GM18858 (cell line): ENCODE data around the gene P3H3.
"Not testable (repeated sequence)": the region's sequence is repeated elsewhere in the genome, so short reads cannot be mapped to it uniquely, and the experiment has no call there.

Experiments
- ATAC-seq: cut with Tn5 transposase; IDR thresholded peaks from one replicate; pipeline ENCODE4 v1.9.1; 2021; ENCODE audit not compliant: unreplicated experiment

The P3H3 gene

DNA sequence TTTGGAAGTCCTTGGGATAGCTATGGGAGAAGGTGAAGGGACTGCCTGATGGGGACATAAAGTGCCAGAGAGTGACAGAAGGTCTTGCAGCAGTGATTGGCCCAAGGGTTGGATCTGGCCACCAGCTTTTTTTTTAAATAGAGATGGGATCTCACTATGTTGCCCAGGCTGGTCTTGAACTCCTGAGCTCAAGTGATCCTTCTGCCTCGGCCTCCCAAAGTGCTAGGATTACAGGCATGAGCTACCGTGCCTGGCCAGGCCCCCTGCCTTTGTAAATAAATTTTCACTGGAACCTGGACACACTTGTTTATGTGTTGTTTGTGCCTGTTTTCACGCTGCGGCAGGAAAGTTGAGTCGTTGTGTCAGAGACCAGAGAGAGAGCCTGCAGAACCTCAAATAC is 37.1 kb downstream of the P3H3 start:
- not testable (repeated sequence) for ATAC-seq

DNA sequence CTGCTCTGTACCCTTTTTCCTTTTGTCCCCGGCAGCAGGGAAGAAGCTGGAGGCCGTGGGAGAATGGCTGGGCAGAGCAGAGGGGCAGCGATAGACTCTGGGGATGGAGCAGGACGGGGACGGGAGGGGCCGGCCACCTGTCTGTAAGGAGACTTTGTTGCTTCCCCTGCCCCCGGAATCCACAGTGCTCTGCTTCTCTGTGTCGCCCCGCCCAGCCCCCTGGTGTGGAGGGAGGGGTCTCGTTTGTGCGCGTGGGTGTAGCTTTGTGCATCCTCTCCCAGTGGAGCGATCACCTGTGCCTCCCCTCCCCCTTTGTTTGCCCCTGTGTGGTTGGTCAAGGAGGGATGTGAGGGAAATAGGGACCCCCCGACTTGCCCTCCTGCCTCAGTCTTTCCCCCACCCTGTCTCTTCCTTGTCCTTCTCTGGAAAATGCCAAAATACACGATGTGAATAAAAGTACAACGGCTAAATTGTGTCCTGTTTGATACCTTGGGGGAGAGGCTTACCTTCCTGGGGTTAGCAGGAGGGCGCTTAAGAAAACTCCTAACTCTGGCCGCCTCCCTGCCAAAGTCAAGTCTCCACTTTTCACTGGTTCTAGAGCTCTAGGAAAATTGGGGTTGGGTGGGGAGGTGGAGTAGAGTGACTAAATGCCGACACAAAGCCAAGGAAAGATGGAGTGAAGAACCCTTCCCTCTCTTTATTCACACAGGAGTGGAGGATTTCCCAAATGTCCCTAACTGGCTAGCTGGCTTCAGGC is 38.1 kb downstream of the P3H3 start:
- no peak for ATAC-seq

DNA sequence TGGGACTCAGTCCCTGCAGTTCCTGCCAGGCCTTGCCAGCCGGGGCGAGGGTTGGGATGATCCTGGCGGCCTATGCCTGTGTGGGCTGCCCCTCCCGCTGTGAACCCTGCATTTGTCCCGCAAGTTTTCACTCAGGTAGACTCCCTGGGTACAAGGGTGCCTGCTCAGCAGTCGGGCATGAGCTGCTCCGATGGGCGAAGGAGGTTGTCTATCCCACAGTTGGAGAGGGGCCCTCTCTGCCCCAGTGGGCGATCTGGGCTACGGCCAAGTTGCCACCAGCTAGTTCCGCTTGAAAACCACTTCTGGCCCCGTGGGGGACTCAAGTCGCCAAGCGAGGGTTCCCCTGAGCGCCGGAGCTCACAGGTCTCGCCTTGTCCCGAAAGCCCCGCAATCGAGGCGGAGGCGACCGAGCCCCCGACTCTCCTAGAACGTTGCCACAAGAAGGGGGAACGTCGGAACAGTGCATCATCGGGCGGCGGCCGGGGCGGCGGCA is 38.8 kb downstream of the P3H3 start:
- ATAC-seq: no peak

DNA sequence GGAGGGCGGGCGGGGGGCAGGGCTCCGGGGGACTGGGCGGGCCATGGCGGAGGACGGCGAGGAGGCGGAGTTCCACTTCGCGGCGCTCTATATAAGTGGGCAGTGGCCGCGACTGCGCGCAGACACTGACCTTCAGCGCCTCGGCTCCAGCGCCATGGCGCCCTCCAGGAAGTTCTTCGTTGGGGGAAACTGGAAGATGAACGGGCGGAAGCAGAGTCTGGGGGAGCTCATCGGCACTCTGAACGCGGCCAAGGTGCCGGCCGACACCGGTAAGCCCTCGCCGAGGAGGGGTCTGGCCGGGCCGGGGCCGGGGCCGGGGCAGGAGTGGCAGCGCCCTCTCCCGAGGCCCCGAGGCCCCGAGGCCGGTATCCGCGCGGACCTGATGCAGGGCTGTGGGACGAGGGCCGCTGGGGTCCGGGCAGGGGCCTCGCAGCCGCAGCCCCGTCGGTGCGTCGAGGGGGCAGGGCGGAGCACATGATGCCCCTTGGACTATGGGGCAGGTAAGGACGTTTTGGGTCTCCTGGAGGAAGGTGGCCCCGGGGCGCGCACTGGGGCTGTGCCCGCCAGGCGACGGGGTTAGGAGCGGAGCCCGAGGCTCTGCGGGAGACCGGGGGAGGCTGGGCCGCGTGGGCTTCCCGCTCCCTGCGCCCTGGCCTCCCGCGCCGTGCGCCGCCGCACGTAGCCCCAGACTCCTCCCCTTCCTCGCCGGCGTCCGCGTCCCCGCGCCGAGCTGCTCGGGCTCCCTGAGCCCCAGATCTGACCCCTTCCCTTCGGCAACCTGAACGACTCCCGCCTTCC is 39.4 kb downstream of the P3H3 start, which contains the start of gene TPI1:
TPI1 (plus strand) TSS at position 119 of the 798 bp plus-strand sequence; CDS start at position 155, 36 bp downstream.
- ATAC-seq: no peak

DNA sequence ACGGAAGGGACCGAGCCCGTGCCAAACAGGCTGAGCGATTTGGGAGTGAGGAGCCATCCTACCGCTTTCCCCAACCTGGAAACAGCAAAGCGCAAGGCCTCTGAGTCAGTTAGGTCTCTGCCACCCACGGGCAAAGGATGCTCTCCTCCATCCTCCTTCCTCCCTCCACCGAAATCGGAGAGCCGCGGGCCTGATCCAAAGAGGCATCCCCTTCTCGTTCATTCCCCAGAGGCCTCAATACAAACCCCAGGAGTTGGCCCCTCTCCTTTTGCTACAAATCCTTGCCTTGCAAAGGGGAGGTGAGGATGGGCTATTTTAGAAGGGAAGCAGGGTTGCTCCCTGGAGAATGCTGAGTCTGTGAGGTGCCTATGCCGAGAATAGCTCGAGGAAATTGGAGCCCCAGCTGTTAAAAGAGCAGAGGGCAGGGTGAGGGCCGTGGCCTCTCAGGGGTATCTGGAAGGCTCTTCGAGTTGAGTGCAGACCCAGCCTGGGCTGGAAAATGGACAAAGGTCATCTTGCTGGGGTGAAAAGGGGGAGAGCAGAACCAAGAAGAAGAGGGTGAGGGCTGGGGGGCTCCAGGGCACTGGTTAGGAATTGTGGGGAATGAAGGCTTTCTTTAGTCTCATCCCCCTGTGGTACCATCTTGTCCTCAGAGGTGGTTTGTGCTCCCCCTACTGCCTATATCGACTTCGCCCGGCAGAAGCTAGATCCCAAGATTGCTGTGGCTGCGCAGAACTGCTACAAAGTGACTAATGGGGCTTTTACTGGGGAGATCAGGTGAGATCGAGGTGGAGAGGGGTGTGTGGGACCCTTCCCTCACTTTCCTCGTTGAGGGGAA is 40.2 kb downstream of the P3H3 start:
- no peak for ATAC-seq

DNA sequence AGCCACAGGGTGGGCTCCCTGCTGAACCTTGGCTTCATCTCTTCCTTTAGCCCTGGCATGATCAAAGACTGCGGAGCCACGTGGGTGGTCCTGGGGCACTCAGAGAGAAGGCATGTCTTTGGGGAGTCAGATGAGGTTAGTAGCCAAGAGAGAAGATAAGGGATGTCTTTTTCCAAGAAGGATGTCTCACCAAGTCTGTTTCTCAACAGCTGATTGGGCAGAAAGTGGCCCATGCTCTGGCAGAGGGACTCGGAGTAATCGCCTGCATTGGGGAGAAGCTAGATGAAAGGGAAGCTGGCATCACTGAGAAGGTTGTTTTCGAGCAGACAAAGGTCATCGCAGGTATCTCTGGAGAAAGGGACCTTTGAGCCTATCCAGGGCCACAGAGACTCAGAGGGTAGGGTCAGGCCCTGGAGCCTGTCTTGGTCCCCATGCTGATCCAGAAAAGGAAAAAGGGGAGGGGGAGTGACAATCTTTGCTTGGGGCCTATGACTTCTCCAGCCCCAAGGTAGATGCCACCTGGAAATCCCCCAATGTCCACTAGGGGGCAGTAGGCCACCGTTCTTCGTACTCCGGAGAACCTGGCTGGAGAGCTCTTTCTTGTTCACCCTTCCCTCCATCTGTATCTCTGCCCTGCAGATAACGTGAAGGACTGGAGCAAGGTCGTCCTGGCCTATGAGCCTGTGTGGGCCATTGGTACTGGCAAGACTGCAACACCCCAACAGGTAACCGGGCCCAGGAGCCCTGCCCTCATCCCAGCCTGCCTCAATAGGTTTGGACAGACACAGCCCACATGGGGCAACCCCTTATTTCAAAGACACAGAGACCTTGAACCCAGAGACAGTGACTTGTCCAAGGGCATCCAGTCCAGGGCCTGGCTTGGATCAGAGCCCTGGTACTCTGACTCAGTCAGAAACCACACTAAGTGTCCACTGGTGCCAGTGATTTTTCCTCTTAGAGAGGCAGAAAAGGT is 41.1 kb downstream of the P3H3 start:
- ATAC-seq: no peak

DNA sequence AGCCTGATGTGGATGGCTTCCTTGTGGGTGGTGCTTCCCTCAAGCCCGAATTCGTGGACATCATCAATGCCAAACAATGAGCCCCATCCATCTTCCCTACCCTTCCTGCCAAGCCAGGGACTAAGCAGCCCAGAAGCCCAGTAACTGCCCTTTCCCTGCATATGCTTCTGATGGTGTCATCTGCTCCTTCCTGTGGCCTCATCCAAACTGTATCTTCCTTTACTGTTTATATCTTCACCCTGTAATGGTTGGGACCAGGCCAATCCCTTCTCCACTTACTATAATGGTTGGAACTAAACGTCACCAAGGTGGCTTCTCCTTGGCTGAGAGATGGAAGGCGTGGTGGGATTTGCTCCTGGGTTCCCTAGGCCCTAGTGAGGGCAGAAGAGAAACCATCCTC is 42.1 kb downstream of the P3H3 start:
- not testable (repeated sequence) for ATAC-seq

DNA sequence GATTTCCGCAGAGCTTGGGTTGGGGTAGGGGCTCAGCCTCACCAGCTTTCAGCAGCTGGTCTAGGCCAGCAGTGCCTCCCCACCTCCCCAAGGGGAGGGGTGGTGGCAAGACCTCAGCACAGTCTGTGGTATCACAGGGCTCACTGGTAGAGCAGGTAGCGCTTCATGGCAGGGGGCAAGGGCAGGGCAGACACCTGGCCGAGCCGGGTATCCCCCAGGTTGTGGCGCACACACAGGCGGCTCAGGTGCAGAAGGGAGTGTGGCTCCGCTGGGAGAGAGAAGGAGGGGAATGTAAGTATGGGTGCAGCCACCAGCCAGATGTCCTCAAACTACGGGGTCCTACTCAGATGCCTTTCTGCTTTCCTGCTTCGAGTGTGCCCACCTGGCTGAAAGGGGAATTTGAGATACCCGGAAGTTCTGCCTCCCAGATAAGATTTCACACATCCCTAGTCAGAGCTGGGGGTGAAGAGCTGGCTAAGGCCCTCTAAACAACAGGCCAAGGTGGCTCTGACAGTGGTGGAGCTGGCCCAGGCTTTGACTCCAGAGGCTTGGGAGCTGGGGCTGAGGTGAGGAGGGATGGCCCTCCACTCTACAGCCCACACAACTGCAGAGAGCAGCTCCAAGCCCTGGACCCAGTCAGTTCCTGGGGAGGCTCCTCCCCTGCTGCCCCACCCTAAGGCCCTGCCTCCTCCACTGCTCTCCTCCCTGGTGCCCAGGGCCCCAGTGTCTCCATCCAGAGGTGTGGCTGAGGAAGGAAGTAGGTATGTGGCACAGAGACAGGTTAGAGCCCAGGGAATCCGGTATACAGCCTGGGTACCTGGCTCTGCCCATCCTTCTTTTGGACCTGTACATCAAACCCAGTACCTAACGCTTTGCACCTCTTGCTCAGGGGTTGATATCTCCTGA is 43.1 kb downstream of the P3H3 start:
- no peak for ATAC-seq

DNA sequence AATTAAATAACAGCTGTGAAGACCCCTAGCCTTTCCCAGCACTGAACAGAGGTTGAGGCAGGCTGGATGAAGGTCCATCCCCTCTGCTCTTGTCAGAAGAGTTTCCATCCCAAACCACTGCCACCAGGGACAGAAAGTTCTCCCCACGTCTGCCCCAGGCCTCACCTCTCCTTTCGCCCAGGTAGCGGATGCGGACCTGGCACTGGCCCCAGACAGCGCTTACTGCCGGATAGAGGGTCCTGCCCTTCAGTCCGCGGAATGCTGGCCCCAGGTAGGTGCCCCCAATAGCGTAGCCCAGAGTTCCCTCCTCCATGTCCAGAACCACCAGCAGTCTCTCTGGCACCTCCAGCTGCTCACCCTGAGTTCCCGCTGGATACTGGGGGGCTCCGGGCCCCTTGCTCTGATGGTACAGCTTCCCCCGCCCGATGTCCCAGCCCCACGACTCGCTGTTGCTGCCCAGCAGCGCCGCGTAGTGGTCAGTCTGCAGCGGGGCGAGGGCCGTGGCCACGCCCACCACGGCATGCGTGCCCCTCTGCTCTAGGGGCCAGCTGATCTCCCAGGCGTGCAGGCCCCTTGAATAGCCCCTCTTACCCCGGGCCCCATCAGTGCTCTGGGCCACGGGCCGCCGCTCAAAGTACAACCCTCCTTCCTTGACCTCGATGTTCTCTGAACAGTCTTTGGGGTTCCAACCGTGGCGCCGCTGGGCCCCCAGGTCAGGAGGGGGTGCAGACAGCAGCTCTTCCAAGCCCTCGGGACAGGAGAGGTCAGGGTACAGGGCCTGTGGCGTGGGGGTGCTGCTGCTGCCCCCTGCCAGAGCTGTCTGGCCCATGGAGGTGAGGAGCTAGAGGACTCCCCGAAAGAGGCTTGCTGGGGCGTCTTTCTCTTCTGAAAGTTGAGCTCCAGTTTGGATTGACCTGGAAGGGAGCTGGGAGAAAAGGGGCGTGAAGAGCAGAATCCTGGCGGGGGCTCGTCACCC is 44.2 kb downstream of the P3H3 start:
- ATAC-seq: peak; percentile 28

DNA sequence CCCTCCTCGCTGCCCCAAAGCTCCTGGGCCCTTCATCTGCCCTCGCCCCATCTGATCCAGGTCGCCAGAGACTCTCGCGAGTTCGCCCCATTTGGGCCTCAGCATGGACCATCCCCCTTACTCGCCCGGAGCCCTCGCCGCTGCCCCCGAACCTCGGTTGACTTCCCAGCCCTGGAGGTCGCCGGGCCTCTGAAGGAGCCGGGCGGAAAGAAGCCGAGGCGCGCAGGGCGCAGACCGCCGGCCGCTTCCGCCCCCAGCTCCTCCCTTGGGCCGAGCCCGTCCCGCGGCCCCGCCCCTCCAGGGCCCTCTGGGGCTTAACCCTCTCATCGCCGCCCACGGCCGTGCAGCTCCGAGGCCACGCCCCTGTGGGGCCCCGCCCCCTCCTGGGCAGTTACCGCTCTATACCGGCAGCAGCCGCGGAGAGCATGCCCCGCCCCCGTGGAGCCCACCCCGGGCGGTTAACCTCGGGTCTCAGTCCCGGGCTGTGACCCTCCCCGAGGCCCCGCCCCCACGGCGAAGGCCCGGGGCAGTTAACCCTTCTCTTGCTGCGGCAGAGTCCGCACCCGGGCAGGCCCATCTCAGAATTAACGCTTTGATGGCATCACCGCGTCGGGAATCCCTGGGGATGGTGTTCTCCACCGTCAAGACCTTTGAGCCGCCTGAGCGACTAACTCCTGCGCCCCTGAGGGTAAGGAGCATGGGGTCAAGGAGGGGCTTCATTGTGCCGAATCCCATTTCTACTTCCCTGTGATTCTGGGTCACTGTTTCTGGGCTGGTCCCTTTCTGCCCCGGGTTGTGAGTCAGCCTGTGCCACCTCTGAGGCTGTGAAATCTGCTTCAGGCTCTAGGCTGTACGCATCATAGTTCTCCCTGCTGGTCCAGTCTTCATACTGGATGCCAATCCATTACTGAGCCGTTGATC is 45.1 kb downstream of the P3H3 start, which contains the start of gene SPSB2:
SPSB2 (minus strand) TSS at position 210 of the 921 bp plus-strand sequence. CDS start 402 bp downstream, outside the sequence.
- peak; percentile 43 for ATAC-seq

DNA sequence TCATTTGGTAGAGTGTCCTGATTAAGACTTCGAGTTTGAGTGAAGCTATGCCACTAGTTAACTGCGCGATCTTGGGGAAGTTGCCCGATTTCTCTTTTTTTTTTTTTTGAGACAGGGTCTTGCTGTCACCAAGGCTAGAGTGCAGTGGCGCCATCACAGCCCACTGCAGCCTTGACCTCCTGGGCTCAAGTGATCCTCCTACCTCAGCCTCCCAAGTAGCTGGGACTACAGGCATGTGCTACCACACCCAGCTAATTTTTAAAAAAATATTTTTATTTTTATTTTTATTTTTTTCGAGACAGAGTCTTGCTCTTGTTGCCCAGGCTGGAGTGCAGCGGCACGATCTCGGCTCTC is 45.8 kb downstream of the P3H3 start:
- not testable (repeated sequence) for ATAC-seq

DNA sequence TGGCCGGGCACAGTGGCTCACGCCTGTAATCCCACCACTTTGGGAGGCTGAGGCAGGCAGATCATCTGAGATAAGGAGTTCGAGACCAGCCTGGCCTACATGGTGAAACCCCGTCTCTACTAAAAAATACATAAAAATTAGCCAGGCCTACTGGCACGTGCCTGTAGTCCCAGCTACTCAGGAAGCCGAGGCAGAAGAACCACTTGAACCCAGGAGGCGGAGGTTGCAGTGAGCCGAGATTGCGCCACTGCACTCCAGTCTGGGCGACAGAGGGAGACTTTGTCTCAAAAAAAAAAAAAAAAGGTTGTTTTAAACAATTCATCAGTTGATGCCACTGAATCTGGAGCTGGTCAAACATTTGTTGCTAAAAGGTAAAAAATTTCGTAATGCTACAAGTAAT is 51.6 kb downstream of the P3H3 start:
- not testable (repeated sequence) for ATAC-seq

DNA sequence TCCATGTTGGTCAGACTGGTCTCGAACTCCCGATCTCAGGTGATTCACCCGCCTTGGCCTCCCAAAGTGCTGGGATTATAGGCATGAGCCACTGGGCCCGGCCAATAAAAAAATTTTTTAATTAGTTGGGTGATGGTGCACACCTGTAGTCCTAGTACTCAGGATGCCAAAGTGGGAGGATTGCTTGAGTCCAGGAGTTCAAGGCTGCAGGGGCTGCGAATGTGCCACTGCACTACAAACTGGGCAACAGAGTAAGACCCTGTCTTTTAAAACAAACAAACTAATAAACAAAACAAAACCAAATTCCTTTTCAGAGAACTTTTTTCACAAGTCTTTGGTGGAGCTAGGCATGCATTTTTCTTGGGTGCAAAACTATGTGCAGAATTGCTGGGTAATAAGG is 55.0 kb downstream of the P3H3 start:
- ATAC-seq: no peak

DNA sequence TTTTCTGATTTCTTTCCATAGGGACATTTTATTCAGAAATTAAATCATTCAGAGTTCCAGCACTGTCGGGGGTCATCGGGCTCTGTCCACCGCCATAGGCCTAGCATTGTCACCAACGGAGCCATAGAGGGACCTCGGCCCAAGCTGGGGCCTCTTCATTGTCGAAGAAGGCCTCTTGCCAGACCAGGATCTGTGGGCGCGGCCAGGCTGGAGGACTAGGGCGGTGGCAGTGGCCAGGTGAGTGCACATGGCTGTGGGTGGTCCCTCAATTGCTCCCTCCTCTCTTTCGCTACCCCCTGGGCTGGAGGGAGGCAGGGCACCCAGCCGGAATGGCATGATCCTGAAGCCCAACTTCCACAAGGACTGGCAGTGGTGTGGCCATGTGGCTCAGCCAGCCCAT is 55.5 kb downstream of the P3H3 start:
- ATAC-seq: no peak

DNA sequence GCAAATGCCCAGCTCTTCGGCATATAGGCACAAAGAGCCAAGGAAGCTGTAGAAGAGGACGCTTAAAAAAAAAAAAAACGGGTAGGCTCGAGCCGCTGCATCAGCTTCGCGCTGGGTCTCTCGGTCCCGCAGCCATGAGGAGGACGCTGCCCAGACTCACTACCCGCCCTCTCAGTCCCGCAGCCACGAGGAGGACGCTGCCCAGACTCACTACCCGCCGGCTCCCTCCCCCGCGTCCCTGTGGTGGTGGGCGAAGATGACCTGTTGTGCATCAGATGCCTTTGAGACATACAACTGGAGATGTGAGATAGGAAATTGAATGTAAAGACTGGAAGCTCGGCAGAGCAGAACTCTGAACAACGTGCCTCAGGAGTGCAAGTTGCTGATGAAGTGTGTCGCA is 56.3 kb downstream of the P3H3 start:
- no peak for ATAC-seq

DNA sequence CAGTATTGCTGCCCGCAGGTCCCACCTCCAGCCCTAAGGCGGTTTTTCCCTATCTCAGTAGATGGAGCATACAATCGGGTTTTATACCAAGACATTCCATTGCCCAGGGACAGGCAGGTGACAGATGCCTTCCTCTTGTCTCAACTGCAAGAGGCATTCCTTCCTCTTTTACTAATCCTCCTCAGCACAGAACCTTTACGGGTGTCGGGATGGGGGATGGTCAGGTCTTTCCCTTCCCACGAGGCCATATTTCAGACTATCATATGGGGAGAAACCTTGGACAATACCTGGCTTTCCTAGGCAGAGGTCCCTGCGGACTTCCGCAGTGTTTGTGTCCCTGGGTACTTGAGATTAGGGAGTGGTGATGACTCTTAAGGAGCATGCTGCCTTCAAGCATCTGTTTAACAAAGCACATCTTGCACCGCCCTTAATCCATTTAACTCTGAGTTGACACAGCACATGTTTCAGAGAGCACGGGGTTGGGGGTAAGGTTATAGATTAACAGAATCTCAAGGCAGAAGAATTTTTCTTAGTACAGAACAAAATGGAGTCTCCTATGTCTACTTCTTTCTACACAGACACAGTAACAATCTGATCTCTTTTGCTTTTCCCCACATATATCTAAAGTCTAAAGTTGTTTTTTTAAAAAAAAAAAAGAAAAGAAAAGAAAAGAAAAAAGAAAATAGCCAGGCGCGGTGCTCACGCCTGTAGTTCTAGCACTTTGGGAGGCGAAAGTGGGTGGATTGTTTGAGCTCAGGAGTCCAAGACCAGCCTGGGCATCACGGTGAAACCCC is 58.2 kb downstream of the P3H3 start:
- ATAC-seq: not testable (repeated sequence)
